Measurements from ENCODE around the gene NGB.

DNA sequence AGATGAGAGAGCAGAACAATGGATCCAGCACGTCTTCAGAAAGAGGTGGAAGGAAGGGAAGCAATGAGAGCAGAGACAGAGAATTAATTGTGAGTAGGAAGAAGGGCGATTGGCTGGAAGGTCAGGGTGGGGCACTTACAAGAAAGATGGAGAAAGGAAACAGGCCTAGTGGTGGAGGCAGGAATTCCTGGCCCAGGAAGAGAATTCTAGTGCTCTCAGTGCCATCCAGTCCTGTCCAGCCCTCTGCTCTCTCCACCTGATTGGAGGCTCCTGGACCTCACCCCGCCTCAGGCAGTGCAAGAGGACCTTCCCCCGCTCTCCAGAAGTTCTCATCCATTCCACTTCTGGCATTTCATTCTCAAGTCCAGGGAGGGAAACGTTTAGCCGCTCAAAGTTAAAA is 43.0 kb downstream of the NGB start:
- TF ChIP-seq CTCF (conservative IDR thresholded peaks at IDR 0.05 in 1 of 2, IDR thresholded peaks at IDR 0.05 in 1 of 2; ENCODE audit: low read depth in 1 of 2, low read length in 2 of 2): no peak
- no peak for TF ChIP-seq EZH2 (IDR thresholded peaks at IDR 0.05; ENCODE audit: low read length, missing control alignments)

Data from fibroblast of lung (primary cell).